Skin of body (tissue), 2 donors: ENCODE results near the gene AP4E1. TPM values are rescaled to one million over a fixed set of nuclear protein-coding genes. Genes with fewer than 3 reads are reported as not detected.
"Not testable (repeated sequence)": the region's sequence is repeated elsewhere in the genome, so short reads cannot be mapped to it uniquely, and the experiment has no call there.

Experiments
- DNase-seq: peaks from one replicate; lab custom pipeline; 2025; lab: John Stamatoyannopoulos, UW
- total RNA-seq: library from RNA; depleted of rRNA; stranded (reverse); fragments of >200 nt; gene quantifications from one replicate; pipeline ENCODE4 v1.2.3, GENCODE V29; 2014

Gene AP4E1
- total RNA-seq, 1 donor from 2014 or later, result 10.4 TPM

GRCh38 chr15:50944672-50945071, 36.2 kb downstream of the AP4E1 start:
- no peak for DNase-seq

GRCh38 chr15:50945725-50946124, 37.2 kb downstream of the AP4E1 start:
- DNase-seq, result no peak

GRCh38 chr15:50950745-50951144, 42.3 kb downstream of the AP4E1 start:
- DNase-seq, result not testable (repeated sequence)

GRCh38 chr15:50953302-50953701, 44.8 kb downstream of the AP4E1 start:
- no peak for DNase-seq

GRCh38 chr15:50954837-50955236, 46.4 kb downstream of the AP4E1 start:
- not testable (repeated sequence) for DNase-seq

GRCh38 chr15:50959717-50960116, 51.2 kb downstream of the AP4E1 start:
- DNase-seq, result no peak

GRCh38 chr15:50964075-50964474, 55.6 kb downstream of the AP4E1 start:
- DNase-seq, result no peak

- no peak for DNase-seq
Observed at GRCh38 chr15:50968353-50968752, 59.9 kb downstream of the AP4E1 start.

- DNase-seq, result no peak
Observed at GRCh38 chr15:50970524-50970923, 62.0 kb downstream of the AP4E1 start.

- no peak for DNase-seq
Observed at GRCh38 chr15:50971115-50971514, 62.6 kb downstream of the AP4E1 start.

- DNase-seq, result no peak
Observed at GRCh38 chr15:50971542-50971941, 63.1 kb downstream of the AP4E1 start.

GRCh38 chr15:50973605-50974004, 65.1 kb downstream of the AP4E1 start:
- DNase-seq, result no peak

GRCh38 chr15:50977162-50977561, 68.7 kb downstream of the AP4E1 start:
- DNase-seq, result no peak

- no peak for DNase-seq
Observed at GRCh38 chr15:50978580-50978979, 70.1 kb downstream of the AP4E1 start.

- DNase-seq, result no peak
Observed at GRCh38 chr15:50979041-50979440, 70.6 kb downstream of the AP4E1 start.

- no peak for DNase-seq
Observed at GRCh38 chr15:50993598-50993997, 85.1 kb downstream of the AP4E1 start.

- DNase-seq, result no peak
Observed at GRCh38 chr15:50996641-50997040, 88.2 kb downstream of the AP4E1 start.

GRCh38 chr15:50997371-50998051, 89.0 kb downstream of the AP4E1 start:
- no peak for DNase-seq

GRCh38 chr15:51004103-51004551, 95.6 kb downstream of the AP4E1 start:
- DNase-seq, result no peak

- DNase-seq, result no peak
Observed at GRCh38 chr15:51006336-51006985, 98.0 kb downstream of the AP4E1 start.

- no peak for DNase-seq
Observed at GRCh38 chr15:51007131-51007666, 98.7 kb downstream of the AP4E1 start.

- no peak for DNase-seq
Observed at GRCh38 chr15:51011212-51011611, 102.7 kb downstream of the AP4E1 start.

GRCh38 chr15:51016615-51017014, 108.1 kb downstream of the AP4E1 start:
- DNase-seq, result no peak
